H1 (cell line): Measurements from ENCODE around the gene TGFB2. TPM values are rescaled to one million over a fixed set of nuclear protein-coding genes. Genes with fewer than 3 reads are reported as not detected.

ENCODE experiments used
- CTCF ChIA-PET: fragments of 300-600 bp; sonication (Branson Sonifier 250); formaldehyde crosslinking; loops from one replicate; lab custom pipeline; 2021; ENCODE audit not compliant: partially characterized antibody; lab: Charles Lee
- POLR2A ChIA-PET: fragments of 300-600 bp; sonication (Branson Sonifier 250); formaldehyde crosslinking; loops from one replicate; lab custom pipeline; 2021; ENCODE audit warnings: inconsistent platforms; ENCODE audit not compliant: partially characterized antibody; lab: Charles Lee
- DNase-seq, 2 experiments: peaks; one replicate each; pipeline versions ENCODE4 v3.0.0 to v3.0.0-alpha.2; 2010 to 2022; ENCODE audit warnings: low spot score in 2 of 2, low read depth in 1 of 2, mixed read lengths in 1 of 2
- FAIRE-seq: peaks from 2 replicates; lab custom pipeline; 2011; peaks lifted over from hg19 to GRCh38; lab: Jason Lieb, UNC
- H2AFZ ChIP-seq: 2 replicates; pipeline ENCODE4 v1.8.1; 2012; ENCODE audit warnings: low read length, inconsistent platforms
- H2AK5ac ChIP-seq: 2 replicates; pipeline ENCODE4 v1.6.1; 2013; ENCODE audit warnings: low read depth, low read length
- H2BK120ac ChIP-seq: replicated peaks from 2 replicates; pipeline ENCODE3; 2013; ENCODE audit warnings: low read depth, low read length, inconsistent platforms
- H2BK12ac ChIP-seq: 2 replicates; pipeline ENCODE4 v1.6.1; 2013; ENCODE audit warnings: low read depth, low read length
- H2BK15ac ChIP-seq: 2 replicates; pipeline ENCODE4 v1.6.1; 2013; ENCODE audit warnings: low read length
- H2BK20ac ChIP-seq: 2 replicates; pipeline ENCODE4 v1.6.1; 2013; ENCODE audit warnings: low read length
- H2BK5ac ChIP-seq: 2 replicates; pipeline ENCODE4 v1.6.1; 2013; ENCODE audit warnings: low read depth, low read length
- H3K14ac ChIP-seq: 2 replicates; pipeline ENCODE4 v1.6.1; 2013; ENCODE audit warnings: inconsistent platforms; ENCODE audit not compliant: insufficient read length
- H3K18ac ChIP-seq: 2 replicates; pipeline ENCODE4 v1.6.1; 2013; ENCODE audit warnings: low read length; ENCODE audit errors: extremely low read depth
- H3K23ac ChIP-seq: 2 replicates; pipeline ENCODE4 v1.6.1; 2013; ENCODE audit warnings: inconsistent platforms; ENCODE audit not compliant: insufficient read length
- H3K23me2 ChIP-seq: 2 replicates; pipeline ENCODE4 v1.6.1; 2013; ENCODE audit warnings: low read depth, low read length
- H3K27ac ChIP-seq: 2 replicates; pipeline ENCODE4 v1.6.1; 2011; ENCODE audit warnings: low read depth, low read length, inconsistent platforms
- H3K27me3 ChIP-seq, 4 experiments: replicated peaks in 1 of 4; 1 replicate in 1 of 4; 2 replicates in 3 of 4; pipeline versions ENCODE4 v1.6.1 to v1.8.1; 2011 to 2013; ENCODE audit warnings: low read length in 3 of 4, mild to moderate bottlenecking in 3 of 4, inconsistent platforms in 2 of 4, mixed read lengths in 2 of 4, moderate library complexity in 1 of 4; ENCODE audit not compliant: control insufficient read depth in 3 of 4, insufficient read depth in 3 of 4; ENCODE audit errors: extremely low read depth in 1 of 4
- H3K36me3 ChIP-seq, 4 experiments: 2 replicates each; pipeline versions ENCODE4 v1.6.1 to v1.8.1; 2011 to 2013; ENCODE audit warnings: mild to moderate bottlenecking in 4 of 4, low read length in 3 of 4, moderate library complexity in 2 of 4, control low read depth in 1 of 4, inconsistent platforms in 1 of 4; ENCODE audit not compliant: insufficient read depth in 4 of 4, control insufficient read depth in 2 of 4
- H3K4ac ChIP-seq: replicated peaks from 2 replicates; pipeline ENCODE3; 2013; ENCODE audit warnings: low read length, low read depth, mixed read lengths, inconsistent platforms; ENCODE audit not compliant: insufficient read length
- H3K4me1 ChIP-seq, 4 experiments: replicated peaks in 1 of 4; 1 replicate in 1 of 4; 2 replicates in 3 of 4; pipeline versions ENCODE4 v1.6.1 to v1.8.1; 2011 to 2013; ENCODE audit warnings: low read length in 3 of 4, inconsistent platforms in 2 of 4, mixed read lengths in 1 of 4; ENCODE audit not compliant: insufficient read depth in 4 of 4, control insufficient read depth in 3 of 4
- H3K4me2 ChIP-seq, 2 experiments: 2 replicates each; pipeline versions ENCODE4 v1.6.1 to v1.8.1; 2011 to 2013; ENCODE audit warnings: low read depth in 2 of 2, low read length in 2 of 2, control low read depth in 1 of 2, inconsistent platforms in 1 of 2, mild to moderate bottlenecking in 1 of 2; ENCODE audit not compliant: insufficient read depth in 1 of 2
- H3K4me3 ChIP-seq, 4 experiments: fragments of 200-600, 300-600 bp in 1 of 4; sonication (generic), shearing (Covaris generic), sonication (Bioruptor Twin) in 1 of 4; 2 replicates each; pipeline versions ENCODE4 v1.5.1 to v1.8.1; 2011 to 2016; ENCODE audit warnings: low read length in 4 of 4, low read depth in 3 of 4, control low read depth in 2 of 4, inconsistent platforms in 2 of 4, mild to moderate bottlenecking in 2 of 4, mixed read lengths in 1 of 4, moderate library complexity in 1 of 4; ENCODE audit not compliant: insufficient read depth in 2 of 4; ENCODE audit errors: extremely low read depth in 1 of 4
- H3K56ac ChIP-seq: replicated peaks from 2 replicates; pipeline ENCODE3; 2013; ENCODE audit warnings: low read depth, mild to moderate bottlenecking, mixed read lengths, low read length, inconsistent platforms; ENCODE audit not compliant: insufficient read length
- H3K79me1 ChIP-seq: 2 replicates; pipeline ENCODE4 v1.6.1; 2013; ENCODE audit warnings: low read depth, low read length, control low read depth
- H3K79me2 ChIP-seq, 2 experiments: 2 replicates each; pipeline versions ENCODE4 v1.6.1 to v1.8.1; 2012 to 2013; ENCODE audit warnings: low read length in 2 of 2, mild to moderate bottlenecking in 2 of 2, inconsistent platforms in 1 of 2; ENCODE audit not compliant: insufficient read depth in 2 of 2, control insufficient read depth in 1 of 2
- H3K9ac ChIP-seq, 4 experiments: replicated peaks in 1 of 4; 1 replicate in 1 of 4; 2 replicates in 3 of 4; pipeline versions ENCODE4 v1.6.1 to v1.8.1; 2011 to 2013; ENCODE audit warnings: low read depth in 3 of 4, low read length in 3 of 4, control low read depth in 2 of 4, mild to moderate bottlenecking in 2 of 4, moderate library complexity in 2 of 4, inconsistent platforms in 1 of 4; ENCODE audit errors: extremely low read depth in 1 of 4
- H3K9me3 ChIP-seq, 2 experiments: 2 replicates each; pipeline versions ENCODE4 v1.6.1 to v1.8.1; 2012 to 2013; ENCODE audit warnings: mild to moderate bottlenecking in 2 of 2, moderate library complexity in 2 of 2, control low read depth in 1 of 2, inconsistent platforms in 1 of 2, low read depth in 1 of 2, low read length in 1 of 2, mixed read lengths in 1 of 2; ENCODE audit not compliant: insufficient read depth in 2 of 2
- H4K20me1 ChIP-seq, 2 experiments: replicated peaks in 1 of 2; 2 replicates each; pipeline versions ENCODE3 to v1.8.1; 2011 to 2013; ENCODE audit warnings: inconsistent platforms in 2 of 2, low read length in 2 of 2, mild to moderate bottlenecking in 1 of 2; ENCODE audit not compliant: insufficient read depth in 2 of 2, control insufficient read depth in 1 of 2
- H4K5ac ChIP-seq: 2 replicates; pipeline ENCODE4 v1.6.1; 2013; ENCODE audit warnings: low read length, low read depth, mixed read lengths, inconsistent platforms; ENCODE audit not compliant: insufficient read length
- H4K8ac ChIP-seq: 2 replicates; pipeline ENCODE4 v1.8.0; 2013; ENCODE audit warnings: mild to moderate bottlenecking, moderate library complexity, low read length, inconsistent platforms; ENCODE audit not compliant: insufficient read depth; ENCODE audit errors: extremely low read depth
- H4K91ac ChIP-seq: replicated peaks from 2 replicates; pipeline ENCODE3; 2013; ENCODE audit warnings: low read length, mixed read lengths, inconsistent platforms; ENCODE audit not compliant: insufficient read length
- CBX8 ChIP-seq: fragments of 300-800, 300-1000 bp; sonication (generic); IDR thresholded peaks from 2 replicates; pipeline ENCODE4 v1.7.1; 2016; ENCODE audit warnings: low read depth, low read length, borderline replicate concordance
- CHD1 ChIP-seq: IDR thresholded peaks from 2 replicates; pipeline ENCODE4 v1.6.1; 2012; ENCODE audit warnings: low read depth, low read length, improper control_type of control experiment
- FOSL1 ChIP-seq: IDR thresholded peaks from 2 replicates; pipeline ENCODE4 v1.6.1; 2011; ENCODE audit warnings: mild to moderate bottlenecking, low read depth, low read length, moderate library complexity; ENCODE audit not compliant: insufficient read depth
- JUND ChIP-seq: IDR thresholded peaks from 2 replicates; pipeline ENCODE4 v1.6.1; 2011; ENCODE audit warnings: mild to moderate bottlenecking, improper control_type of control experiment, low read length
- KDM5A ChIP-seq: fragments of 200-600 bp; IDR thresholded peaks from 2 replicates; pipeline ENCODE4 v1.7.1; 2012; ENCODE audit warnings: mild to moderate bottlenecking, low read length, inconsistent platforms, mixed read lengths
- MAFK ChIP-seq: IDR thresholded peaks from 2 replicates; pipeline ENCODE4 v1.6.1; 2012; ENCODE audit warnings: low read depth, mild to moderate bottlenecking, improper control_type of control experiment, low read length
- NRF1 ChIP-seq: IDR thresholded peaks from 2 replicates; pipeline ENCODE4 v1.6.1; 2011; ENCODE audit warnings: mild to moderate bottlenecking, low read depth, low read length, improper control_type of control experiment
- POU5F1 ChIP-seq: IDR thresholded peaks from 2 replicates; pipeline ENCODE4 v1.6.1; 2011; ENCODE audit warnings: low read depth, mild to moderate bottlenecking, low read length, moderate library complexity
- RBBP5 ChIP-seq: IDR thresholded peaks from 2 replicates; pipeline ENCODE4 v1.7.1; 2012; ENCODE audit warnings: low read depth, mild to moderate bottlenecking, inconsistent platforms, low read length, moderate library complexity, borderline replicate concordance
- SIRT6 ChIP-seq: IDR thresholded peaks from one replicate; pipeline ENCODE4 v1.7.1; 2012; ENCODE audit warnings: low read length, inconsistent platforms
- SIX5 ChIP-seq: IDR thresholded peaks from 2 replicates; pipeline ENCODE4 v1.6.1; 2011; ENCODE audit warnings: mild to moderate bottlenecking, low read depth, low read length
- SP4 ChIP-seq: IDR thresholded peaks from 2 replicates; pipeline ENCODE4 v1.6.1; 2012; ENCODE audit warnings: low read length, inconsistent platforms
- TBP ChIP-seq: IDR thresholded peaks from 2 replicates; pipeline ENCODE4 v1.6.1; 2011; ENCODE audit warnings: low read depth, low read length, improper control_type of control experiment
- TEAD4 ChIP-seq: IDR thresholded peaks from 2 replicates; pipeline ENCODE4 v1.6.1; 2012; ENCODE audit warnings: low read depth, low read length, inconsistent platforms, mixed read lengths
- YY1 ChIP-seq: IDR thresholded peaks from 2 replicates; pipeline ENCODE4 v1.6.1; 2011; ENCODE audit warnings: low read depth, mild to moderate bottlenecking, low read length
- WGBS, 2 experiments: shearing (Covaris generic) in 1 of 2; methylation state at CpG; one replicate each; pipeline versions ENCODE4 v1.1.6 to v1.1.7; 2013 to 2015; ENCODE audit warnings: low lambda C conversion rate in 2 of 2, mixed read lengths in 2 of 2, inconsistent platforms in 1 of 2, low coverage in 1 of 2, missing lambda C conversion rate in 1 of 2; ENCODE audit not compliant: insufficient replicate concordance in 2 of 2, insufficient coverage in 1 of 2, insufficient read length in 1 of 2; ENCODE audit errors: extremely low coverage in 1 of 2, missing lambda C conversion rate in 1 of 2; 5-methylcytosine and 5-hydroxymethylcytosine counted together
- polyA plus RNA-seq, 7 experiments: library from polyadenylated mRNA; depleted of rRNA in 3 of 7; stranded (reverse) in 5 of 7; unstranded in 2 of 7; fragments of >200 nt in 5 of 7; fragments of 200-250 nt in 2 of 7; gene quantifications; 1 replicate in 5 of 7; 2 replicates in 1 of 7; 4 replicates in 1 of 7; pipeline versions ENCODE4 v1.2.1 to v1.2.3, GENCODE V29; 2011 to 2013; ENCODE audit warnings: missing spikeins in 2 of 7, mixed read lengths in 2 of 7
- total RNA-seq: library from RNA; stranded (reverse); fragmentation: NEBNext Ultra II Directional; extraction: Animal tissue kit (Norgen Biotek cat#: 25700); gene quantifications from 2 replicates; pipeline ENCODE4 v1.2.1, GENCODE V29; 2021

Gene TGFB2
- total and polyA plus RNA-seq, 2 of the 8 experiments (the other 6 are each of a cell fraction or from before 2014, with no cell fraction given), result 0.26 to 0.84 TPM

GRCh38 chr1:218305472-218306064, 39.6 kb upstream of the TGFB2 start:
- H3K9ac ChIP-seq, result no peak overlapping the region
- H2BK15ac ChIP-seq, result no peak overlapping the region
- H4K5ac ChIP-seq, result no peak overlapping the region
- no peak overlapping the region for H2BK5ac ChIP-seq
- H2BK12ac ChIP-seq, result no peak overlapping the region
- H3K27ac ChIP-seq, result no peak overlapping the region
- H3K23ac ChIP-seq, result no peak overlapping the region
- POLR2A ChIA-PET, result interaction anchor here (0.6 kb wide), 1 partner anchor 15 kb away, joined by 3 read pairs; no protein-coding TSS in a partner anchor
- no peaks in the 10 kb centered on the region for H3K27me3 ChIP-seq
- H3K18ac ChIP-seq, result no peak overlapping the region
- no peak overlapping the region for H4K8ac ChIP-seq
- no peaks in the 10 kb centered on the region for H3K9me3 ChIP-seq
- FAIRE-seq (no peak), DNase-seq (no peak)
- no peaks in the 10 kb centered on the region for H4K20me1 ChIP-seq
- H3K36me3 ChIP-seq, result peaks cover 0 to 37% (median 6%) of the 10 kb centered on the region in 4 experiments; a peak in 3 of 8 replicates
- peaks cover 0 to 8% (median 6%) of the 10 kb centered on the region in 4 experiments; a peak in 4 of 7 replicates for H3K4me1 ChIP-seq
- no peak overlapping the region for H3K4me3 ChIP-seq
- H3K4me2 ChIP-seq, result no peak overlapping the region
- H3K4ac ChIP-seq, result no peak overlapping the region
- CTCF ChIA-PET, result interaction anchor here (1.0 to 1.1 kb wide), 2 partner anchors 11 to 33 kb away, joined by 3 read pairs; no protein-coding TSS in a partner anchor
- H2AFZ ChIP-seq, result no peak overlapping the region
- no peak overlapping the region for H4K91ac ChIP-seq
- no peaks in the 10 kb centered on the region for H3K23me2 ChIP-seq
- no peaks in the 10 kb centered on the region for H3K79me1 ChIP-seq
- H3K14ac ChIP-seq, result no peak overlapping the region
- peaks cover 0 to 42% of the 10 kb centered on the region in 2 experiments; a peak in 2 of 4 replicates for H3K79me2 ChIP-seq
- H2BK20ac ChIP-seq, result no peak overlapping the region
- WGBS, 2 experiments, result 92% methylated on average over 6 of the region's 6 CpGs; no CpG with 5 or more reads in 1 of the 2 experiments
- no peak overlapping the region for H2BK120ac ChIP-seq
- H2AK5ac ChIP-seq, result no peak overlapping the region
- H3K56ac ChIP-seq, result no peak overlapping the region
- TF ChIP-seq NRF1 (no peak), CHD1 (no peak), TBP (no peak), SIX5 (no peak), FOSL1 (no peak), MAFK (no peak), POU5F1 (no peak), KDM5A (no peak), RBBP5 (no peak), YY1 (no peak), JUND (no peak), CBX8 (no peak), SP4 (no peak), TEAD4 (no peak), SIRT6 (no peak)
